SK-N-SH (cell line): ENCODE measurements around the gene GLT6D1. TPM values are rescaled to one million over a fixed set of nuclear protein-coding genes. Genes with fewer than 3 reads are reported as not detected.

Experiments
- CTCF ChIA-PET: fragments of 300-600, 350-600 bp; formaldehyde crosslinking; extraction: SDS; loops from one replicate; lab custom pipeline; 2021; lab: Yijun Ruan, JAX
- POLR2A ChIA-PET: fragments of 350-600 bp; sonication (Branson Sonifier 250); formaldehyde crosslinking; extraction: SDS; loops from one replicate; lab custom pipeline; 2020; ENCODE audit warnings: antibody characterized with exemption, inconsistent platforms; lab: Yijun Ruan, JAX
- DNase-seq: peaks from one replicate; pipeline ENCODE4 v3.0.0; 2012
- H2AFZ ChIP-seq: fragments of 200-600 bp; sonication (generic); 2 replicates; pipeline ENCODE4 v1.8.1; 2016; ENCODE audit warnings: antibody characterized with exemption, mild to moderate bottlenecking, low read depth
- H3F3A ChIP-seq: fragments of 200-600 bp; sonication (generic); replicated peaks from 2 replicates; pipeline ENCODE3; 2016; ENCODE audit warnings: antibody characterized with exemption, mild to moderate bottlenecking; ENCODE audit not compliant: insufficient read depth
- H3K27ac ChIP-seq, 2 experiments: fragments of 200-500 bp in 1 of 2; fragments of 200-600 bp in 1 of 2; sonication (Bioruptor generic) in 1 of 2; sonication (generic), shearing (Covaris generic) in 1 of 2; 2 replicates each; pipeline versions ENCODE4 v1.5.1 to v1.6.1; 2014 to 2016; ENCODE audit warnings: low read depth in 2 of 2, inconsistent platforms in 1 of 2, low read length in 1 of 2, mild to moderate bottlenecking in 1 of 2, mixed read lengths in 1 of 2
- H3K27me3 ChIP-seq: fragments of 200-600 bp; sonication (generic), shearing (Covaris generic); 2 replicates; pipeline ENCODE4 v1.6.1; 2016; ENCODE audit warnings: mixed run types; ENCODE audit not compliant: insufficient read depth
- H3K36me3 ChIP-seq, 2 experiments: fragments of 200-500 bp in 1 of 2; fragments of 200-600 bp in 1 of 2; sonication (Bioruptor generic) in 1 of 2; sonication (generic) in 1 of 2; replicated peaks in 1 of 2; 2 replicates each; pipeline versions ENCODE3 to v1.5.1; 2014 to 2016; ENCODE audit warnings: low read length in 1 of 2, mild to moderate bottlenecking in 1 of 2; ENCODE audit not compliant: insufficient read depth in 2 of 2, control insufficient read depth in 1 of 2
- H3K4me1 ChIP-seq, 2 experiments: fragments of 200-500 bp in 1 of 2; fragments of 200-600 bp in 1 of 2; sonication (Bioruptor generic) in 1 of 2; sonication (generic), shearing (Covaris generic) in 1 of 2; 2 replicates each; pipeline versions ENCODE4 v1.5.1 to v1.6.1; 2014 to 2016; ENCODE audit warnings: low read depth in 1 of 2, low read length in 1 of 2, mixed run types in 1 of 2; ENCODE audit not compliant: insufficient read depth in 2 of 2, control insufficient read depth in 1 of 2
- H3K4me2 ChIP-seq: fragments of 200-600 bp; sonication (generic), shearing (Covaris generic); 2 replicates; pipeline ENCODE4 v1.6.1; 2017; ENCODE audit warnings: mixed run types
- H3K4me3 ChIP-seq, 2 experiments: fragments of 200-500 bp in 1 of 2; fragments of 200-600 bp in 1 of 2; sonication (Bioruptor generic) in 1 of 2; sonication (generic), shearing (Covaris generic) in 1 of 2; 2 replicates each; pipeline versions ENCODE4 v1.5.1 to v1.8.1; 2014 to 2016; ENCODE audit warnings: low read depth in 2 of 2, inconsistent platforms in 1 of 2, low read length in 1 of 2, mild to moderate bottlenecking in 1 of 2, mixed read lengths in 1 of 2, moderate library complexity in 1 of 2
- H3K79me2 ChIP-seq: fragments of 200-600 bp; sonication (generic); 2 replicates; pipeline ENCODE4 v1.8.1; 2017; ENCODE audit warnings: mild to moderate bottlenecking; ENCODE audit not compliant: insufficient read depth
- H3K9ac ChIP-seq: fragments of 200-600 bp; sonication (generic); 2 replicates; pipeline ENCODE4 v1.6.1; 2017; ENCODE audit warnings: mixed run types
- H3K9me2 ChIP-seq: fragments of 200-600 bp; sonication (generic); 2 replicates; pipeline ENCODE4 v1.6.1; 2017; ENCODE audit warnings: mixed run types
- H3K9me3 ChIP-seq: fragments of 200-600 bp; sonication (generic); 2 replicates; pipeline ENCODE4 v1.6.1; 2017; ENCODE audit warnings: mixed run types, mild to moderate bottlenecking, moderate library complexity
- H4K20me1 ChIP-seq: fragments of 200-600 bp; sonication (generic); 2 replicates; pipeline ENCODE4 v1.6.1; 2017; ENCODE audit warnings: mild to moderate bottlenecking, mixed run types; ENCODE audit not compliant: insufficient read depth
- CTCF ChIP-seq: fragments of 200-600 bp; sonication (generic); IDR thresholded peaks from 2 replicates; pipeline ENCODE4 v1.6.1; 2017; ENCODE audit warnings: antibody characterized with exemption, mild to moderate bottlenecking, moderate library complexity
- EP300 ChIP-seq, 2 experiments: IDR thresholded peaks; 2 replicates each; pipeline versions ENCODE4 v1.4.0 to v1.6.1; 2012; ENCODE audit warnings: borderline replicate concordance in 1 of 2, low read depth in 1 of 2, low read length in 1 of 2
- FOXJ3 ChIP-seq: sonication (generic); formaldehyde crosslinking; IDR thresholded peaks from 2 replicates; pipeline ENCODE4 v1.5.1; 2020; ENCODE audit warnings: mild to moderate bottlenecking, missing genetic modification reagents
- GABPA ChIP-seq: IDR thresholded peaks from 2 replicates; pipeline ENCODE4 v1.4.0; 2012; ENCODE audit warnings: low read depth, mild to moderate bottlenecking
- GATA2 ChIP-seq: sonication (generic); formaldehyde crosslinking; IDR thresholded peaks from 2 replicates; pipeline ENCODE4 v1.5.0; 2020; ENCODE audit warnings: mild to moderate bottlenecking, missing genetic modification reagents
- MEF2A ChIP-seq: IDR thresholded peaks from 2 replicates; pipeline ENCODE4 v1.4.0; 2012; ENCODE audit warnings: low read depth, borderline replicate concordance
- MXI1 ChIP-seq: IDR thresholded peaks from 2 replicates; pipeline ENCODE4 v1.6.1; 2012; ENCODE audit warnings: mild to moderate bottlenecking, low read depth, low read length, improper control_type of control experiment
- POLR2AphosphoS5 ChIP-seq: IDR thresholded peaks from 2 replicates; pipeline ENCODE4 v1.6.1; 2012; ENCODE audit warnings: low read depth, low read length
- RAD21 ChIP-seq: IDR thresholded peaks from 2 replicates; pipeline ENCODE4 v1.6.1; 2012; ENCODE audit warnings: mild to moderate bottlenecking, low read length
- RCOR1 ChIP-seq: fragments of 150-350 bp; IDR thresholded peaks from 2 replicates; pipeline ENCODE4 v1.6.1; 2017; ENCODE audit warnings: antibody characterized with exemption, low read length
- RXRA ChIP-seq: IDR thresholded peaks from 2 replicates; pipeline ENCODE4 v1.4.0; 2012; ENCODE audit warnings: low read depth, mild to moderate bottlenecking, borderline replicate concordance
- SIN3A ChIP-seq: IDR thresholded peaks from 2 replicates; pipeline ENCODE4 v1.6.1; 2012; ENCODE audit warnings: low read depth, mild to moderate bottlenecking, low read length, moderate library complexity, borderline replicate concordance
- SMC3 ChIP-seq: IDR thresholded peaks from 2 replicates; pipeline ENCODE4 v1.6.1; 2012; ENCODE audit warnings: low read depth, low read length, improper control_type of control experiment
- TAF1 ChIP-seq: IDR thresholded peaks from 2 replicates; pipeline ENCODE4 v1.6.1; 2012; ENCODE audit warnings: low read depth, mild to moderate bottlenecking, low read length, moderate library complexity, borderline replicate concordance
- YY1 ChIP-seq: IDR thresholded peaks from 2 replicates; pipeline ENCODE4 v1.4.0; 2012; ENCODE audit warnings: low read depth, mild to moderate bottlenecking
- WGBS: methylation state at CpG from one replicate; pipeline ENCODE4 v1.1.6; 2017; ENCODE audit warnings: low lambda C conversion rate; 5-methylcytosine and 5-hydroxymethylcytosine counted together
- polyA plus RNA-seq, 3 experiments: library from polyadenylated mRNA; depleted of rRNA; stranded (reverse); fragments of >200 nt; gene quantifications; 2 replicates each; pipeline ENCODE4 v1.2.3, GENCODE V29; 2012

Gene GLT6D1
- polyA plus RNA-seq, 1 of the 3 experiments (the other 2 are of a cell fraction) = not detected

DNA sequence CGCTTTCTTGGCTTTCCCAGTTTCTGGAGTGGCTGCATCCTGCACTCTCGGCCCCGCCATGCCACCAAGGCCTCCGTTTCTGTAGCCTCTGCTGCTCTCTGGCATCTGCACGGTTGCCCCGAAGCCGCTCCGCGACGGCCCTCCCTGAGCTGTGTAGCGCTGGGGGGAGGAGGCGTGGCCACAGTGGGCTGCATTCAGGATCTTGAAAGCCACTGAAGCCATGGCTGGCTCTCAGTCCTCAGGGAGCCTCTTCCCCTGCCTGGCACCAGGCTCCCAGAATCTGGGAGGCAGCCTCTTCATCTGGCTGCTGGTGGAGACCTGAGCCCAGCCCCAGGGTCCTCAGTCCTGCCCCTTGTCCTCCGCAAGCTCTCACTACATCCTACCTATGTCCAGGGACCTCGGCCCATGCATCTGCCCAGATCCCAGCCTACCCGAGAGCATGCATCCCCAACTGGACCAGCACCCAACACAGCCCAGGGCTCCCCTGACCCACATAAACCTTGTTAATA is 52.7 kb downstream of the GLT6D1 start:
- no peaks in the 10 kb centered on the region for H3K9me2 ChIP-seq
- no peak overlapping the region for H3K27ac ChIP-seq
- whole genome bisulfite sequencing = 49% methylated on average over 3 of the region's 15 CpGs
- H4K20me1 ChIP-seq = no peaks in the 10 kb centered on the region
- no peak overlapping the region for H3K9ac ChIP-seq
- ChIA-PET CTCF (no interaction called here), POLR2A (no interaction called here)
- DNase-seq = no peak
- H3K4me3 ChIP-seq = no peak overlapping the region
- no peaks in the 10 kb centered on the region for H3K27me3 ChIP-seq
- TF ChIP-seq POLR2AphosphoS5 (no peak), SIN3A (no peak), FOXJ3 (CRISPR knock-in tag) (no peak), TAF1 (no peak), CTCF (no peak), MEF2A (no peak), EP300 (IDR thresholded peaks at IDR 0.05; ENCODE audit: borderline replicate concordance in 1 of 2, low read depth in 1 of 2, low read length in 1 of 2) (no peak), MXI1 (no peak), GABPA (no peak), RCOR1 (no peak), RXRA (no peak), YY1 (no peak), SMC3 (no peak)
- no peaks in the 10 kb centered on the region for H3K79me2 ChIP-seq
- no peak overlapping the region for H3K4me2 ChIP-seq
- H2AFZ ChIP-seq = no peak overlapping the region
- H3K36me3 ChIP-seq = no peaks in the 10 kb centered on the region
- no peaks in the 10 kb centered on the region for H3F3A ChIP-seq
- no peaks in the 10 kb centered on the region; a peak in 1 of 4 replicates for H3K4me1 ChIP-seq
- H3K9me3 ChIP-seq = no peaks in the 10 kb centered on the region

DNA sequence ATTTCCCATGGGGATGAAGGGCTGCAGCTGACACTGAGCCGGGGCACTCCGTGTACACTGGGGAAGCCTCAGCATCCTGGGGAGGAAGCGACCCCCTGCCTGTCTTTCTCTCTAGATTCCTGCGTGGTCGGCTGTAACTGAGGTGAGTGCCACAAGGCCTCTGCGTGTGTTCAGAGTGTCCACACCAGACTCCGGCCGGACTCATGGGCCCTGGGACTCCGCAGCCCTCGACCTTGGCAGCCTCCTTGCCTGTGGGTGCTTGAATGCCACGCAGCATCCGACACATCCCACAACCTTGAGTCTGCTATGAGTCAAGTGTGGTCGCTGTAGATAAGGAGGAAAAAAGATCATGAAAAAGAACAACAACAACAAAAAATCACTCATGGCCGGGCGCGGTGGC is 54.4 kb downstream of the GLT6D1 start:
- Histone ChIP-seq H3K4me3 (no peak overlapping the region), H3K9ac (no peak overlapping the region), H3K27ac (no peak overlapping the region), H3K4me1 (no peaks in the 10 kb centered on the region; a peak in 1 of 4 replicates), H3K36me3 (no peaks in the 10 kb centered on the region), H2AFZ (no peak overlapping the region), H3K79me2 (no peaks in the 10 kb centered on the region), H4K20me1 (no peaks in the 10 kb centered on the region), H3K4me2 (no peak overlapping the region), H3F3A (no peaks in the 10 kb centered on the region), H3K9me2 (no peaks in the 10 kb centered on the region), H3K27me3 (no peaks in the 10 kb centered on the region), H3K9me3 (no peaks in the 10 kb centered on the region)
- POLR2A ChIA-PET = no interaction called here
- TF ChIP-seq RAD21 (no peak), GATA2 (CRISPR knock-in tag) (no peak), CTCF (no peak)
- WGBS = 64% methylated on average over 16 of the region's 16 CpGs
- DNase-seq = no peak
- CTCF ChIA-PET = no interaction called here
